HG03103 (cell line): ENCODE results near the gene STX2.
"Not testable (repeated sequence)": the region's sequence is repeated elsewhere in the genome, so short reads cannot be mapped to it uniquely, and the experiment has no call there.

ENCODE experiments used
- ATAC-seq: cut with Tn5 transposase; IDR thresholded peaks from one replicate; pipeline ENCODE4 v1.9.1; 2021; ENCODE audit warnings: low read depth; ENCODE audit not compliant: unreplicated experiment

Gene STX2

GRCh38 chr12:130838951-130839769 is at the start of gene STX2:
TSS of gene STX2 (minus strand) at chr12:130839250. CDS start at chr12:130839099, 151 bp downstream.
- peak; percentile 69 for ATAC-seq

- not testable (repeated sequence) for ATAC-seq
Observed at GRCh38 chr12:130887190-130887589, 48.1 kb upstream of the STX2 start.

- ATAC-seq: no peak
Observed at GRCh38 chr12:130881548-130881947, 42.5 kb upstream of the STX2 start.

GRCh38 chr12:130881046-130881445 is 42.0 kb upstream of the STX2 start:
- no peak for ATAC-seq

GRCh38 chr12:130880411-130880885 is 41.4 kb upstream of the STX2 start:
- ATAC-seq: peak; percentile 52

- no peak for ATAC-seq
Observed at GRCh38 chr12:130879781-130880389, 40.8 kb upstream of the STX2 start.

GRCh38 chr12:130879212-130879686 is 40.2 kb upstream of the STX2 start:
- ATAC-seq: peak; percentile 76

- no peak for ATAC-seq
Observed at GRCh38 chr12:130878193-130879185, 39.4 kb upstream of the STX2 start.

GRCh38 chr12:130877333-130877732 is 38.3 kb upstream of the STX2 start:
- ATAC-seq: no peak

- no peak for ATAC-seq
Observed at GRCh38 chr12:130876758-130877157, 37.7 kb upstream of the STX2 start.

GRCh38 chr12:130876297-130876696 is 37.2 kb upstream of the STX2 start:
- ATAC-seq: no peak

- ATAC-seq: not testable (repeated sequence)
Observed at GRCh38 chr12:130875708-130876107, 36.7 kb upstream of the STX2 start.

- ATAC-seq: no peak
Observed at GRCh38 chr12:130875193-130875592, 36.1 kb upstream of the STX2 start.

GRCh38 chr12:130874696-130875095 is 35.6 kb upstream of the STX2 start:
- no peak for ATAC-seq

GRCh38 chr12:130873825-130874224 is 34.8 kb upstream of the STX2 start:
- ATAC-seq: no peak

- no peak for ATAC-seq
Observed at GRCh38 chr12:130873106-130873795, 34.2 kb upstream of the STX2 start.

- peak; percentile 12 for ATAC-seq
Observed at GRCh38 chr12:130872179-130873096, 33.4 kb upstream of the STX2 start.

GRCh38 chr12:130871286-130872178 is 32.5 kb upstream of the STX2 start, which contains the start of gene RAN:
TSS of gene RAN (plus strand) at chr12:130872066. CDS start at chr12:130872594, 528 bp downstream.
- ATAC-seq: peak; percentile 66
